Neural cell (in vitro differentiated cells): ENCODE data around the gene FUT7. TPM values are rescaled to one million over a fixed set of nuclear protein-coding genes. Genes with fewer than 3 reads are reported as not detected.
"Not testable (repeated sequence)": the region's sequence is repeated elsewhere in the genome, so short reads cannot be mapped to it uniquely, and the experiment has no call there.

Experiments
- H2AFZ ChIP-seq: fragments of 200-600, 300-800 bp; sonication (generic), shearing (Covaris generic); 2 replicates; pipeline ENCODE4 v1.6.0; 2014; ENCODE audit warnings: low read depth, mild to moderate bottlenecking, antibody characterized with exemption, low read length, moderate library complexity
- H3F3A ChIP-seq: fragments of 200-600 bp; shearing (Covaris generic); 2 replicates; pipeline ENCODE4 v1.6.1; 2016; ENCODE audit warnings: mild to moderate bottlenecking, moderate library complexity, mixed read lengths, antibody characterized with exemption, low read length; ENCODE audit not compliant: insufficient read depth, poor library complexity, severe bottlenecking
- H3K27ac ChIP-seq: fragments of 200-600, 300-800 bp; sonication (generic), shearing (Covaris generic); 2 replicates; pipeline ENCODE4 v1.5.1; 2014; ENCODE audit warnings: mild to moderate bottlenecking, low read length, moderate library complexity
- H3K27me3 ChIP-seq: fragments of 300-800, 200-600 bp; sonication (generic), shearing (Covaris generic); 2 replicates; pipeline ENCODE4 v1.6.0; 2014; ENCODE audit warnings: mild to moderate bottlenecking, low read depth, low read length, moderate library complexity; ENCODE audit not compliant: insufficient read depth
- H3K36me3 ChIP-seq: fragments of 300-800, 200-600 bp; sonication (generic), shearing (Covaris generic); 2 replicates; pipeline ENCODE4 v1.5.1; 2014; ENCODE audit warnings: mild to moderate bottlenecking, antibody characterized with exemption, low read length, moderate library complexity; ENCODE audit not compliant: insufficient read depth
- H3K4me2 ChIP-seq: fragments of 300-800, 200-600 bp; sonication (generic), shearing (Covaris generic); 2 replicates; pipeline ENCODE4 v1.6.0; 2014; ENCODE audit warnings: mild to moderate bottlenecking, low read length
- H3K4me3 ChIP-seq: fragments of 300-800, 200-600 bp; sonication (generic), shearing (Covaris generic); 2 replicates; pipeline ENCODE4 v1.5.1; 2014; ENCODE audit warnings: mild to moderate bottlenecking, low read length, moderate library complexity
- H3K79me2 ChIP-seq: fragments of 200-600 bp; shearing (Covaris generic); replicated peaks from 2 replicates; pipeline ENCODE4 v1.6.0; 2014; ENCODE audit warnings: mild to moderate bottlenecking, low read length, moderate library complexity; ENCODE audit not compliant: insufficient read depth
- H3K9ac ChIP-seq: fragments of 300-800, 200-600 bp; sonication (generic), shearing (Covaris generic); 2 replicates; pipeline ENCODE4 v1.6.1; 2016; ENCODE audit warnings: mild to moderate bottlenecking, low read length, mixed read lengths
- H3K9me2 ChIP-seq: fragments of 200-600 bp; shearing (Covaris generic); 2 replicates; pipeline ENCODE4 v1.6.1; 2016; ENCODE audit warnings: mild to moderate bottlenecking, low read length, mixed read lengths; ENCODE audit not compliant: insufficient read depth
- H3K9me3 ChIP-seq: fragments of 200-600, 300-800 bp; sonication (generic), shearing (Covaris generic); 2 replicates; pipeline ENCODE4 v1.6.1; 2016; ENCODE audit warnings: mild to moderate bottlenecking, mixed run types, low read length, moderate library complexity, mixed read lengths
- H4K20me1 ChIP-seq: fragments of 200-600 bp; shearing (Covaris generic); 2 replicates; pipeline ENCODE4 v1.6.1; 2016; ENCODE audit warnings: mild to moderate bottlenecking, mixed run types; ENCODE audit not compliant: insufficient read depth
- EP300 ChIP-seq: fragments of 450-650 bp; conservative IDR thresholded peaks from 2 replicates; pipeline ENCODE4 v1.6.1; 2014; ENCODE audit warnings: antibody characterized with exemption, mild to moderate bottlenecking, moderate library complexity; ENCODE audit not compliant: poor library complexity, severe bottlenecking
- EZH2 ChIP-seq: fragments of 200-600, 300-800 bp; shearing (Covaris generic), sonication (generic); IDR thresholded peaks from 2 replicates; pipeline ENCODE4 v1.6.1; 2014; ENCODE audit warnings: antibody characterized with exemption, low read length, borderline replicate concordance, mild to moderate bottlenecking; ENCODE audit not compliant: insufficient read depth, poor library complexity, severe bottlenecking
- MXI1 ChIP-seq: fragments of 450-650 bp; conservative IDR thresholded peaks from 2 replicates; pipeline ENCODE4 v1.6.1; 2014; ENCODE audit warnings: antibody characterized with exemption, mild to moderate bottlenecking; ENCODE audit not compliant: poor library complexity, severe bottlenecking
- POLR2AphosphoS5 ChIP-seq: IDR thresholded peaks from 2 replicates; pipeline ENCODE4 v1.6.1; 2012
- RAD21 ChIP-seq: fragments of 450-650 bp; conservative IDR thresholded peaks from 2 replicates; pipeline ENCODE4 v1.6.1; 2014; ENCODE audit warnings: antibody characterized with exemption, mild to moderate bottlenecking, moderate library complexity
- SMC3 ChIP-seq: fragments of 450-650 bp; conservative IDR thresholded peaks from 2 replicates; pipeline ENCODE4 v1.6.1; 2014; ENCODE audit warnings: antibody characterized with exemption, mild to moderate bottlenecking, moderate library complexity; ENCODE audit not compliant: poor library complexity
- TAF1 ChIP-seq: IDR thresholded peaks from 2 replicates; pipeline ENCODE4 v1.6.1; 2012; ENCODE audit warnings: low read depth
- polyA plus RNA-seq: library from polyadenylated mRNA; depleted of rRNA; stranded (reverse); fragments of >200 nt; gene quantifications from 2 replicates; pipeline ENCODE4 v1.2.3, GENCODE V29; 2014
- TF ChIP-seq, protein P1 (sequence below): fragments of 450-650 bp; IDR thresholded peaks from 2 replicates; pipeline ENCODE4 v1.5.1; 2014; ENCODE audit warnings: antibody characterized with exemption, mild to moderate bottlenecking, moderate library complexity; ENCODE audit not compliant: poor library complexity, severe bottlenecking
- TF ChIP-seq, protein P2 (sequence below): IDR thresholded peaks from 2 replicates; pipeline ENCODE4 v1.6.1; 2012; ENCODE audit warnings: borderline replicate concordance

The FUT7 gene
- polyA plus RNA-seq, 1 donor from 2014 or later: 0.69 TPM

DNA sequence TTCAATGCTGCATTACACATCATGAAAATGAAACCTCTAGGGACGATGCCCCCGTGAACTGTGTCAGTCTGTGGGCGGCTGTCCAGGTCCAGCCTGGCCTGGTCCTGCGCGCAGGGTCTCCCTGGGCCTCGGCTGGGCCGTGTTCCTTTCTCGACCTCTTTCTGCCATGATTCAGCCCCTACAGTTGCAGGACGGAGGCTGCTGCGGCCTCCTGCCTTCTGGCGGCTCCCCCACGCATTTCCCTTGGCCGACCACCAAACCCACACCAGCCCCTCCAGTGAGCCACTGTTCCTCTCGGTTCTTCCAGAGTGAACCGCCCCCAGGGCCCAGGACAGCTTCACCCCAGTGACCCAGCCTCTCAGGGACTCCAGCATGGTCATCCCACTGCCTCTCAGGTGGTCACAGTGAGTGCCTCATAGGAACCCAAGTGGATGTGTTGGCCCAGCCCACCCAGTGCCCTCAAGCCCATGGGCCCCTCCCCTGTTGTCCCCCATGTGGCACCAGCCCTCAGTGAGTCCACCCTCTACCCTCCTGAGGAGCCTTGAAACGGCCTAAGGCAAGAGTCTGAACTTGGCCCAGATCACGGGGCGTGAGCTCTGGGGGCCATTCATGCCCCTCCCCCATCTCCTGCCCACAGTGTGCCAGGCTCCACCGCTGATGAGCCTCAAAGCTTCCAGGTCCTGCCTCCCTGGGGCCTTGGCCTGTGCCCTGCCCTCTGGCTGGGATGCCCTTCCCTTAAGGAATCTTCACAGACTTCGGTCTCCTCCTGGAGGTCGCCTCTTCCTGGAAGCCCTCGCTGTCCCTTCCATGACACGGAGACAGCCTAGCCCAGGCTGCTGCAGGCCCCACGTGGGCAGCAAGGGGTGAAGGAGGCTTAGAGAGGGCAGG, 25.5 kb downstream of the FUT7 start:
- H3K9ac ChIP-seq: no peak overlapping the region
- H3K79me2 ChIP-seq: no peaks in the 10 kb centered on the region
- no peak overlapping the region for H3K4me3 ChIP-seq
- no peak overlapping the region for H2AFZ ChIP-seq
- H3F3A ChIP-seq: no peaks in the 10 kb centered on the region
- no peaks in the 10 kb centered on the region for H3K9me2 ChIP-seq
- no peaks in the 10 kb centered on the region for H4K20me1 ChIP-seq
- TF ChIP-seq EZH2 (no peak), POLR2AphosphoS5 (no peak), RAD21 (no peak), SMC3 (no peak), EP300 (no peak), MXI1 (no peak), TAF1 (no peak)
- TF ChIP-seq, protein P1, sequence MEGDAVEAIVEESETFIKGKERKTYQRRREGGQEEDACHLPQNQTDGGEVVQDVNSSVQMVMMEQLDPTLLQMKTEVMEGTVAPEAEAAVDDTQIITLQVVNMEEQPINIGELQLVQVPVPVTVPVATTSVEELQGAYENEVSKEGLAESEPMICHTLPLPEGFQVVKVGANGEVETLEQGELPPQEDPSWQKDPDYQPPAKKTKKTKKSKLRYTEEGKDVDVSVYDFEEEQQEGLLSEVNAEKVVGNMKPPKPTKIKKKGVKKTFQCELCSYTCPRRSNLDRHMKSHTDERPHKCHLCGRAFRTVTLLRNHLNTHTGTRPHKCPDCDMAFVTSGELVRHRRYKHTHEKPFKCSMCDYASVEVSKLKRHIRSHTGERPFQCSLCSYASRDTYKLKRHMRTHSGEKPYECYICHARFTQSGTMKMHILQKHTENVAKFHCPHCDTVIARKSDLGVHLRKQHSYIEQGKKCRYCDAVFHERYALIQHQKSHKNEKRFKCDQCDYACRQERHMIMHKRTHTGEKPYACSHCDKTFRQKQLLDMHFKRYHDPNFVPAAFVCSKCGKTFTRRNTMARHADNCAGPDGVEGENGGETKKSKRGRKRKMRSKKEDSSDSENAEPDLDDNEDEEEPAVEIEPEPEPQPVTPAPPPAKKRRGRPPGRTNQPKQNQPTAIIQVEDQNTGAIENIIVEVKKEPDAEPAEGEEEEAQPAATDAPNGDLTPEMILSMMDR: no peak
- TF ChIP-seq, protein P2, sequence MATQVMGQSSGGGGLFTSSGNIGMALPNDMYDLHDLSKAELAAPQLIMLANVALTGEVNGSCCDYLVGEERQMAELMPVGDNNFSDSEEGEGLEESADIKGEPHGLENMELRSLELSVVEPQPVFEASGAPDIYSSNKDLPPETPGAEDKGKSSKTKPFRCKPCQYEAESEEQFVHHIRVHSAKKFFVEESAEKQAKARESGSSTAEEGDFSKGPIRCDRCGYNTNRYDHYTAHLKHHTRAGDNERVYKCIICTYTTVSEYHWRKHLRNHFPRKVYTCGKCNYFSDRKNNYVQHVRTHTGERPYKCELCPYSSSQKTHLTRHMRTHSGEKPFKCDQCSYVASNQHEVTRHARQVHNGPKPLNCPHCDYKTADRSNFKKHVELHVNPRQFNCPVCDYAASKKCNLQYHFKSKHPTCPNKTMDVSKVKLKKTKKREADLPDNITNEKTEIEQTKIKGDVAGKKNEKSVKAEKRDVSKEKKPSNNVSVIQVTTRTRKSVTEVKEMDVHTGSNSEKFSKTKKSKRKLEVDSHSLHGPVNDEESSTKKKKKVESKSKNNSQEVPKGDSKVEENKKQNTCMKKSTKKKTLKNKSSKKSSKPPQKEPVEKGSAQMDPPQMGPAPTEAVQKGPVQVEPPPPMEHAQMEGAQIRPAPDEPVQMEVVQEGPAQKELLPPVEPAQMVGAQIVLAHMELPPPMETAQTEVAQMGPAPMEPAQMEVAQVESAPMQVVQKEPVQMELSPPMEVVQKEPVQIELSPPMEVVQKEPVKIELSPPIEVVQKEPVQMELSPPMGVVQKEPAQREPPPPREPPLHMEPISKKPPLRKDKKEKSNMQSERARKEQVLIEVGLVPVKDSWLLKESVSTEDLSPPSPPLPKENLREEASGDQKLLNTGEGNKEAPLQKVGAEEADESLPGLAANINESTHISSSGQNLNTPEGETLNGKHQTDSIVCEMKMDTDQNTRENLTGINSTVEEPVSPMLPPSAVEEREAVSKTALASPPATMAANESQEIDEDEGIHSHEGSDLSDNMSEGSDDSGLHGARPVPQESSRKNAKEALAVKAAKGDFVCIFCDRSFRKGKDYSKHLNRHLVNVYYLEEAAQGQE: no peak
- H3K27ac ChIP-seq: no peak overlapping the region
- no peaks in the 10 kb centered on the region for H3K27me3 ChIP-seq
- H3K4me2 ChIP-seq: no peak overlapping the region
- H3K9me3 ChIP-seq: no peaks in the 10 kb centered on the region
- no peaks in the 10 kb centered on the region for H3K36me3 ChIP-seq

DNA sequence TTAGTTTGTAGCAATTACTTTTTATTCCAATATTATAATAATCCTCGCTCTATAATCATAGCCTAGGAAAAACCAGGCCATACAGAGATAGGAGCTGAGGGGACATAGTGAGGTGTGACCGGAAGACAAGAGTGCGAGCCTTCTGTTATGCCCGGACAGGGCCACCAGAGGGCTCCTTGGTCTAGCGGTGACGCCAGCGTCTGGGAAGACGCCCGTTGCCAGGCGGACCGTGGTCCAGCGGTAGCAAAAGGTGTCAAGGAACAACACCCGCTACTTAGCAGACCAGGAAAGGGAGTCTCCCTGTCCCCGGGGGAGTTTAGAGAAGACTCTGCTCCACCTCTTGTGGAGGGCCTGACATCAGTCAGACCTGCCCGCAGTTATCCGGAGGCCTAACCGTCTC, 27.6 kb downstream of the FUT7 start:
- not testable (repeated sequence) for H3K27ac ChIP-seq, H4K20me1 ChIP-seq, H3K27me3 ChIP-seq, H3K4me2 ChIP-seq, H3K79me2 ChIP-seq, H3K9ac ChIP-seq, H3K36me3 ChIP-seq, H3K9me3 ChIP-seq, H2AFZ ChIP-seq, H3K4me3 ChIP-seq, H3K9me2 ChIP-seq, H3F3A ChIP-seq
- TF ChIP-seq, protein P1: peak; percentile 39
